Neural progenitor cell (in vitro differentiated cells): ENCODE measurements around the gene MIDN. TPM values are rescaled to one million over a fixed set of nuclear protein-coding genes. Genes with fewer than 3 reads are reported as not detected.
"Not testable (repeated sequence)": the region's sequence is repeated elsewhere in the genome, so short reads cannot be mapped to it uniquely, and the experiment has no call there.

ENCODE experiments used
- DNase-seq: peaks from one replicate; pipeline ENCODE4 v3.0.0-alpha.2; 2016; ENCODE audit warnings: low spot score
- H2AFZ ChIP-seq: fragments of 200-600 bp; sonication (generic); replicated peaks from 2 replicates; pipeline ENCODE4 v1.6.1; 2016; ENCODE audit warnings: antibody characterized with exemption
- H3F3A ChIP-seq: fragments of 200-600 bp; sonication (generic); 2 replicates; pipeline ENCODE4 v1.6.1; 2016; ENCODE audit warnings: antibody characterized with exemption, low read depth
- H3K27ac ChIP-seq: fragments of 200-600 bp; sonication (generic); 2 replicates; pipeline ENCODE4 v1.5.1; 2016; ENCODE audit warnings: mild to moderate bottlenecking
- H3K27me3 ChIP-seq: fragments of 200-600 bp; sonication (generic); 2 replicates; pipeline ENCODE4 v1.6.1; 2016; ENCODE audit warnings: mild to moderate bottlenecking, moderate library complexity
- H3K36me3 ChIP-seq: fragments of 200-600 bp; sonication (generic); 2 replicates; pipeline ENCODE4 v1.5.1; 2016
- H3K4me1 ChIP-seq: fragments of 200-600 bp; sonication (generic); 2 replicates; pipeline ENCODE4 v1.6.1; 2016; ENCODE audit warnings: mixed run types
- H3K4me2 ChIP-seq: fragments of 200-600 bp; sonication (generic); 2 replicates; pipeline ENCODE4 v1.6.1; 2016
- H3K4me3 ChIP-seq: fragments of 200-600 bp; sonication (generic); 2 replicates; pipeline ENCODE4 v1.5.1; 2016
- H3K79me2 ChIP-seq: fragments of 200-600 bp; sonication (generic); 2 replicates; pipeline ENCODE4 v1.6.1; 2016; ENCODE audit warnings: low read depth
- H3K9ac ChIP-seq: fragments of 200-600 bp; sonication (generic); 2 replicates; pipeline ENCODE4 v1.6.1; 2016
- H3K9me3 ChIP-seq: fragments of 200-600 bp; sonication (generic); 2 replicates; pipeline ENCODE4 v1.5.1; 2016; ENCODE audit warnings: low read depth
- H4K20me1 ChIP-seq: fragments of 200-600 bp; sonication (generic); 2 replicates; pipeline ENCODE4 v1.6.1; 2016; ENCODE audit warnings: low read depth
- H3K27ac Mint-ChIP-seq: 3 replicates; pipeline ENCODE4 v1.8.0; 2021; ENCODE audit warnings: mixed read lengths
- H3K27me3 Mint-ChIP-seq: 2 replicates; pipeline ENCODE4 v1.8.0; 2022; ENCODE audit warnings: low read depth, mild to moderate bottlenecking, inconsistent platforms, moderate library complexity, mixed read lengths; ENCODE audit not compliant: insufficient read depth
- H3K36me3 Mint-ChIP-seq: 3 replicates; pipeline ENCODE4 v1.8.0; 2021; ENCODE audit warnings: mixed read lengths
- H3K4me1 Mint-ChIP-seq: 3 replicates; pipeline ENCODE4 v1.8.0; 2021; ENCODE audit warnings: mixed read lengths
- H3K4me3 Mint-ChIP-seq: 3 replicates; pipeline ENCODE4 v1.8.0; 2021; ENCODE audit warnings: mild to moderate bottlenecking, moderate library complexity, mixed read lengths
- H3K9me3 Mint-ChIP-seq: 3 replicates; pipeline ENCODE4 v1.8.0; 2020; ENCODE audit warnings: mixed read lengths
- CTCF ChIP-seq: fragments of 200-600 bp; sonication (generic); IDR thresholded peaks from 2 replicates; pipeline ENCODE4 v1.5.1; 2017; ENCODE audit warnings: antibody characterized with exemption, mild to moderate bottlenecking
- EZH2 ChIP-seq: fragments of 200-600 bp; sonication (generic); IDR thresholded peaks from 2 replicates; pipeline ENCODE4 v1.6.1; 2017; ENCODE audit warnings: antibody characterized with exemption, mild to moderate bottlenecking, moderate library complexity
- EZH2phosphoT487 ChIP-seq: fragments of 200-600 bp; sonication (generic); IDR thresholded peaks from 2 replicates; pipeline ENCODE4 v1.6.1; 2017; ENCODE audit warnings: antibody characterized with exemption
- total RNA-seq: library from RNA; depleted of rRNA; stranded (reverse); fragments of >200 nt; gene quantifications from 2 replicates; pipeline ENCODE4 v1.2.3, GENCODE V29; 2015; ENCODE audit warnings: low replicate concordance

MIDN gene
- total RNA-seq, 1 donor from 2014 or later, result 16.1 TPM

GRCh38 chr19:1244693-1245451 lies 3.5 kb upstream of the MIDN start:
- Histone ChIP-seq H3K9ac (no peak overlapping the region), H3K9me3 (no peaks in the 10 kb centered on the region), H3K4me2 (no peak overlapping the region), H3K27me3 (peaks cover 7% of the 10 kb centered on the region), H3K79me2 (peaks cover 10% of the 10 kb centered on the region), H2AFZ (no peak overlapping the region), H3F3A (peaks cover 42% of the 10 kb centered on the region), H3K36me3 (no peaks in the 10 kb centered on the region), H4K20me1 (peaks cover 39% of the 10 kb centered on the region), H3K4me1 (peaks cover 10% of the 10 kb centered on the region), H3K27ac (no peak overlapping the region), H3K4me3 (no peak overlapping the region)
- no peak for TF ChIP-seq EZH2
- no peak for TF ChIP-seq EZH2phosphoT487
- TF ChIP-seq CTCF, result no peak
- Mint-ChIP-seq H3K4me3 (peak overlapping the region; percentile 76), H3K9me3 (no peaks in the 10 kb centered on the region), H3K36me3 (no peaks in the 10 kb centered on the region), H3K27me3 (peaks cover 5% of the 10 kb centered on the region), H3K27ac (no peak overlapping the region), H3K4me1 (peaks cover 26% of the 10 kb centered on the region)
- DNase-seq, result no peak

GRCh38 chr19:1245494-1246264 lies 2.7 kb upstream of the MIDN start:
- DNase-seq, result no peak
- peaks cover 39% of the 10 kb centered on the region for H4K20me1 ChIP-seq
- peaks cover 23% of the 10 kb centered on the region for H3K4me1 Mint-ChIP-seq
- H3K9me3 ChIP-seq, result no peaks in the 10 kb centered on the region
- peaks cover 5% of the 10 kb centered on the region for H3K27me3 Mint-ChIP-seq
- H3K27me3 ChIP-seq, result peaks cover 4% of the 10 kb centered on the region
- H2AFZ ChIP-seq, result no peak overlapping the region
- peaks cover 8% of the 10 kb centered on the region for H3K4me1 ChIP-seq
- no peak overlapping the region for H3K27ac Mint-ChIP-seq
- TF ChIP-seq EZH2, result no peak
- TF ChIP-seq CTCF, result no peak
- no peak for TF ChIP-seq EZH2phosphoT487
- no peak overlapping the region for H3K9ac ChIP-seq
- no peak overlapping the region for H3K4me3 Mint-ChIP-seq
- no peak overlapping the region for H3K4me3 ChIP-seq
- H3F3A ChIP-seq, result peaks cover 42% of the 10 kb centered on the region
- H3K79me2 ChIP-seq, result peaks cover 18% of the 10 kb centered on the region
- no peaks in the 10 kb centered on the region for H3K36me3 Mint-ChIP-seq
- no peak overlapping the region for H3K27ac ChIP-seq
- H3K36me3 ChIP-seq, result no peaks in the 10 kb centered on the region
- no peaks in the 10 kb centered on the region for H3K9me3 Mint-ChIP-seq
- H3K4me2 ChIP-seq, result no peak overlapping the region

- not testable (repeated sequence) for H3K27ac ChIP-seq, H3K4me2 ChIP-seq, H3K9me3 ChIP-seq, H3K36me3 ChIP-seq, H3K27me3 Mint-ChIP-seq, H3K4me3 ChIP-seq, H3K4me1 ChIP-seq, H3K36me3 Mint-ChIP-seq, H3K9me3 Mint-ChIP-seq, H3K27ac Mint-ChIP-seq, H3K9ac ChIP-seq, H3K27me3 ChIP-seq, H2AFZ ChIP-seq
- Histone ChIP-seq H3K79me2 (peaks cover 26% of the 10 kb centered on the region), H4K20me1 (peaks cover 46% of the 10 kb centered on the region), H3F3A (peaks cover 38% of the 10 kb centered on the region)
- DNase-seq, result peak; percentile 42
- peaks cover 15% of the 10 kb centered on the region for H3K4me1 Mint-ChIP-seq
- H3K4me3 Mint-ChIP-seq, result peak overlapping the region; percentile 64
Measured at GRCh38 chr19:1246265-1247087, 1.9 kb upstream of the MIDN start.
